GM19193 (cell line): Measurements from ENCODE around the gene EMX2.

Experiments
- POLR2A ChIP-seq: IDR thresholded peaks from 4 replicates; pipeline ENCODE4 v1.6.1; 2011; ENCODE audit not compliant: insufficient read depth, insufficient read length; ENCODE audit errors: extremely low read depth

The EMX2 gene

GRCh38 chr10:117546581-117547015, 4.1 kb downstream of the EMX2 start:
- no peak for TF ChIP-seq POLR2A

- TF ChIP-seq POLR2A, result no peak
Observed at GRCh38 chr10:117547016-117547715, 4.6 kb downstream of the EMX2 start.

GRCh38 chr10:117547716-117548668, 5.4 kb downstream of the EMX2 start:
- TF ChIP-seq POLR2A, result no peak

DNA sequence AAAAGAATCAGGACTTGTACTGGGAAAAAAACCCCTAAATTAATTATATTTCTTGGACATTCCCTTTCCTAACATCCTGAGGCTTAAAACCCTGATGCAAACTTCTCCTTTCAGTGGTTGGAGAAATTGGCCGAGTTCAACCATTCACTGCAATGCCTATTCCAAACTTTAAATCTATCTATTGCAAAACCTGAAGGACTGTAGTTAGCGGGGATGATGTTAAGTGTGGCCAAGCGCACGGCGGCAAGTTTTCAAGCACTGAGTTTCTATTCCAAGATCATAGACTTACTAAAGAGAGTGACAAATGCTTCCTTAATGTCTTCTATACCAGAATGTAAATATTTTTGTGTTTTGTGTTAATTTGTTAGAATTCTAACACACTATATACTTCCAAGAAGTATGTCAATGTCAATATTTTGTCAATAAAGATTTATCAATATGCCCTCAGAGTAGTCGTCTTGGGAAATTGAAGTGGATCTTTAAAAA, 6.6 kb downstream of the EMX2 start:
- TF ChIP-seq POLR2A, result no peak

GRCh38 chr10:117550076-117550475, 7.5 kb downstream of the EMX2 start:
- no peak for TF ChIP-seq POLR2A

- TF ChIP-seq POLR2A, result no peak
Observed at GRCh38 chr10:117550599-117551329, 8.2 kb downstream of the EMX2 start.

DNA sequence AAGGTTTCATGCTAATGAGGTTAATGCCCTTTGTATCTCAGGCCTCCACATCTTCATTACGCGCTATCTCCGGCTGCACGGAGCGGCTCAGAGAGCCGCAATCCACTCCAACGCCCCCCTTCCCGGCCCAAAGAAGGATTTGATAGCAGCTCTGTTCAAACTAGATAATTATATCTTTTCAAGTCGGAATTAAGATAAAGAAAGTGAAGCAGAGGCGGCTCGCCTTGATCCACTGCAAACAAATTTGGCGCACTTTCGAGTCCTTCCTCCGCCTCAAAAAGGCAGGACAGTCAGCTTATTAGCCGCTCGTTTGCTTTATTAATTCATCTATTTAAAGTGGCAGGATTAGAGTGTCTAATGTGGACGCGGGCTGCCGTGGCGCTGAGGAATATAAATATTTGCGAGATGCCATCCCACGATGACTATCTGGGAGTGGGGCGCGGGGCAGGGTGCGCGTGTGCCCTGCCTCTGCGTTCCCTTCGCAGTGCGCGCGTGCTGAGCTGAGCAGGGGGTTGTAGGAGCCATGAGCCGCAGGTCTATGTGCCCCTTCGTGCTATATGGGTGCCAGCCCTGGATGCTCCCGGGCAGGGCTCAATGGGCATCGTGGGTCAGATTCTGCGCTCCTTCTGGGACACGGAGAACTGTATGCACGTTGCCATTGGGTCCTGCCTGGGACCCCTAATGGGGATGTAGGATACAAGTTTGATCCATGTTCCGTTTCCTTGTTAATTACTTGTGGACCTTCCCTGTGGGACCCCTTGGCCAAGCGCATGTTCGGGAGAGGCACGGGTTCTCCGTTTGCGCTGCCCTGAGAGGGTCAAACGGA, 9.0 kb downstream of the EMX2 start:
- no peak for TF ChIP-seq POLR2A

GRCh38 chr10:117552156-117552631, 9.6 kb downstream of the EMX2 start:
- no peak for TF ChIP-seq POLR2A

GRCh38 chr10:117552701-117553141, 10.2 kb downstream of the EMX2 start:
- no peak for TF ChIP-seq POLR2A

DNA sequence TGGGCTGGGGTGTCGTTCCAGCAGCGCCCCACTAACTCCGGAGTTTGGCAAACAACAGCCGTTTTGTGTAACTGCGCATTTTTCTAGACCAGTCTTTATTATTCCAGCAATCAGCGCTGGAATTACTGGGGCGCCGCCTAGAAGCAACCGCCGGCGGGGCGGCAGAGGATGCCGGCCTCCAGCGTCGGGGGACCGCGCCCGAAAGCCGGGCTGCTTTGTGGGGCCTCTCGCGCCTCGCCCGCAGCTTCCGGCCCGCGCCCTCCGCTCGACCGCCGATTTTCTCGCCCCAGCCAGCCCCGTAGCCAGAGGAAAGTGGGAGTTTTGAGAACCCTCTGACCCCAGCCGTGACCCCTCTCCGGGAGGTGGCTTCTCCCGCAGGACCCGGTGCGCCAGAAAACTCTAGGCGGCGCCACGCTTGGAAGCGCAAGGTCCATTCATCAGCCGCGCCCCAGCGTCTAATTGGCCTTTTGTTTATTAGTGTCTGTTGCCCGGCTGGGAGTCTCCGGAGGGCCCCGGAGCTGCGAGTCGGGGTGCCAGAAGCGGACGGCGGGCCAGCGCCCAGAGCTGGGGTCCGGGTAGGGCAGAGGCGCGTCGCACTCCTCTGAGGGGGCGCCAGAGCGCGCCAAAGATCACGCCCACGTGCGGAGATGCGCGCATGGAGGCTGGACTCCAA, 10.7 kb downstream of the EMX2 start:
- no peak for TF ChIP-seq POLR2A

GRCh38 chr10:117553815-117554172, 11.2 kb downstream of the EMX2 start:
- no peak for TF ChIP-seq POLR2A

DNA sequence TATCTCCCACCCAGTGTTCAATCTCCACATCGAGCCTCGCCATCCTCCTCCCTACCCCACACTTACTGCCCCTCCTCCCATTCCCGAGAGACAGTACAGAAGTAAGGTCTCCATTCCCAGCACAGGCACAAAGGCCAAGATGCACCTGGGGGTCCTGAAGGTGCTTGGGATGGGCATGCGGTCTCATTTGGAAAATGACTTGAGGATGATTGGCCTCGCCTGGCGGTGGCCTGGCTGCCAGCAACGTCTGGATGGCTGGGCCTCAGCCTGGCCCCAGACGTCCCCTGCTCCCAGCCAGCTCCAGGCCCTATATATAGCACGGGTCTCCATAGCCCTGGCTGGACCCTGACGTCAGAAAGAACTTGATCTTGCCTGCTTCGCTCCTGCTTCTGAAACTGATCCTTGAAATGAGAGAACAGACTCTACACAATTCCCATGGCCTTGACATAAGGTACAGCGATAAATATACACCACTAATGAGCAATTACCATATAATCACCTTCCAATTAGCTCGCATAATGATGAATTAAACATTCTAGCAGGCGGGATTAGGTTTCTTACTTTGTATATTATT, 11.8 kb downstream of the EMX2 start:
- no peak for TF ChIP-seq POLR2A

DNA sequence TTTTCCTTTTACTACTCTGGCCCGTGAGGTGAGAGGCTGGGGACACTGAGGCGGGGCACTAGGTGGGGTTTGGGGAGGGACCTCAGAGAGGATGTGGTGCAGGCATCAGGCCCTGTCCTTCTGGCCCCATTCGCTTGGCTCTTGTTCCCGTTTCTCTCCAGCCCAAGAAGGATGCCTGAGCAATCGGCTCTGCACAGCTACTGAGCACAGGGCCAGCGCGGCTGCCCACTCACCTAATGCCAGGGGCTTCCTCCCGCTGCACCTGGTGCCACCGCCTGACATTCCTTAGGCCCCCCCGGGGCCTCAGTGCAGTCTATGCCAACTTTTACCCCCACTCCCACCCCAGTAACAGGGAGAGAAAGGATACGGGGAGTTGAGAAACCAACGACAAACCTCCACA, 12.5 kb downstream of the EMX2 start:
- no peak for TF ChIP-seq POLR2A

DNA sequence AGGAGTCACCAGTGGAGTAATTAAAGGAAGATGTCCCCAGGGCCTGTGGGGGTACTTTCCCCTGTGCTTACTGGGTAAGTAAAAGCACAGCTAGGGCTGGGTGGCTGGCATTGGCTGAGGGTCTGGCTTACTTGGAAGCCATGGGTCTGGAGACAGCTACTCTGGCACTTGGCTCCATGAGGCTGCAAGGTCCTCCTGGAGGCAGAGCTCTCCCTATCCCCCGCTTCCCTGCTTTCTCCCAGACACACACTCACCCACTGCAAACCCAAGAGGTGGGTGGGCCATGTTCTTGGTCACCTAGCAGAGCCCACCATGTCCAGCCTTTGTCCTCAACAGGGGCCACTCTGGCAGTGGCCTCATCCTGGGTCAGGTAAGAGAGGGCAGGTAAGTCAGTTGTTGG, 13.3 kb downstream of the EMX2 start:
- TF ChIP-seq POLR2A, result no peak

- TF ChIP-seq POLR2A, result no peak
Observed at GRCh38 chr10:117556356-117556755, 13.8 kb downstream of the EMX2 start.
